Endothelial cell of umbilical vein (primary cell): ENCODE measurements around the gene GATA3. TPM values are rescaled to one million over a fixed set of nuclear protein-coding genes. Genes with fewer than 3 reads are reported as not detected.

Experiments used
- BruUV-seq: library from RNA; stranded (reverse); fragments of 400-500 nt; replicated peaks from 2 replicates; lab custom pipeline; 2021; lab: Mats Ljungman, UMichigan
- CTCF ChIA-PET: fragments of 300-600, 350-600 bp; sonication (Branson Sonifier 250); formaldehyde crosslinking; loops from one replicate; lab custom pipeline; 2021; ENCODE audit warnings: antibody characterized with exemption, inconsistent platforms; lab: Charles Lee
- POLR2A ChIA-PET: fragments of 300-600, 350-600 bp; sonication (Branson Sonifier 250); formaldehyde crosslinking; loops from one replicate; lab custom pipeline; 2021; ENCODE audit warnings: antibody characterized with exemption, inconsistent platforms; lab: Charles Lee
- DNase-seq: peaks from one replicate; pipeline ENCODE4 v3.0.0-alpha.2; 2011; ENCODE audit warnings: low read depth, low spot score
- FAIRE-seq: peaks from 2 replicates; lab custom pipeline; 2011; peaks lifted over from hg19 to GRCh38; lab: Jason Lieb, UNC
- H2AFZ ChIP-seq: 2 replicates; pipeline ENCODE4 v1.6.0; 2012; ENCODE audit warnings: low read depth, low read length, control low read depth, inconsistent platforms
- H3K27ac ChIP-seq: 2 replicates; pipeline ENCODE4 v1.5.1; 2011; ENCODE audit warnings: low read depth, mild to moderate bottlenecking, control low read depth, low read length, moderate library complexity; ENCODE audit not compliant: insufficient read depth
- H3K27me3 ChIP-seq, 2 experiments: 2 replicates each; pipeline versions ENCODE4 v1.6.0 to v1.6.1; 2011; ENCODE audit warnings: low read length in 2 of 2, mixed read lengths in 1 of 2; ENCODE audit not compliant: control insufficient read depth in 2 of 2, insufficient read depth in 2 of 2
- H3K36me3 ChIP-seq, 2 experiments: 2 replicates in 1 of 2; 3 replicates in 1 of 2; pipeline ENCODE4 v1.5.1; 2011; ENCODE audit warnings: low read length in 2 of 2, mild to moderate bottlenecking in 1 of 2, moderate library complexity in 1 of 2; ENCODE audit not compliant: control insufficient read depth in 2 of 2, insufficient read depth in 2 of 2; ENCODE audit errors: extremely low read depth in 1 of 2
- H3K4me1 ChIP-seq: 3 replicates; pipeline ENCODE4 v1.5.1; 2011; ENCODE audit warnings: mild to moderate bottlenecking, low read length; ENCODE audit not compliant: control insufficient read depth, insufficient read depth; ENCODE audit errors: extremely low read depth
- H3K4me2 ChIP-seq: 2 replicates; pipeline ENCODE4 v1.6.1; 2011; ENCODE audit warnings: low read length, control low read depth, mixed read lengths; ENCODE audit not compliant: insufficient read depth
- H3K4me3 ChIP-seq, 3 experiments: fragments of 200-600 bp in 1 of 3; sonication (generic), shearing (Covaris generic) in 1 of 3; replicated peaks in 1 of 3; 2 replicates each; pipeline ENCODE4 v1.5.1; 2011 to 2016; ENCODE audit warnings: control low read depth in 3 of 3, low read length in 3 of 3, mild to moderate bottlenecking in 2 of 3, inconsistent platforms in 1 of 3, low read depth in 1 of 3, moderate library complexity in 1 of 3; ENCODE audit not compliant: insufficient read depth in 1 of 3
- H3K79me2 ChIP-seq: 2 replicates; pipeline ENCODE4 v1.6.0; 2012; ENCODE audit warnings: low read length, inconsistent platforms; ENCODE audit not compliant: control insufficient read depth, insufficient read depth
- H3K9ac ChIP-seq: replicated peaks from 2 replicates; pipeline ENCODE3; 2011; ENCODE audit warnings: low read length, control low read depth; ENCODE audit not compliant: insufficient read depth; ENCODE audit errors: extremely low read depth
- H3K9me1 ChIP-seq: replicated peaks from 3 replicates; pipeline ENCODE4 v1.6.0; 2011; ENCODE audit warnings: mild to moderate bottlenecking, low read length; ENCODE audit not compliant: control insufficient read depth, insufficient read depth; ENCODE audit errors: extremely low read depth
- H3K9me3 ChIP-seq: replicated peaks from 2 replicates; pipeline ENCODE4 v1.5.1; 2012; ENCODE audit warnings: low read length, inconsistent platforms; ENCODE audit not compliant: control insufficient read depth, insufficient read depth
- H4K20me1 ChIP-seq: replicated peaks from 2 replicates; pipeline ENCODE3; 2011; ENCODE audit warnings: mild to moderate bottlenecking, low read length; ENCODE audit not compliant: control insufficient read depth, insufficient read depth; ENCODE audit errors: extremely low read depth
- CTCF ChIP-seq, 2 donors: IDR thresholded peaks; 1 replicate in 1 of 2; 2 replicates in 1 of 2; pipeline ENCODE4 v1.5.1; 2011; ENCODE audit warnings: low read length in 2 of 2, mild to moderate bottlenecking in 2 of 2, moderate library complexity in 2 of 2, control low read depth in 1 of 2, inconsistent platforms in 1 of 2, low read depth in 1 of 2; ENCODE audit not compliant: insufficient read depth in 1 of 2; ENCODE audit errors: extremely low read depth in 1 of 2
- EZH2 ChIP-seq: IDR thresholded peaks from 2 replicates; pipeline ENCODE4 v1.6.1; 2012; ENCODE audit warnings: borderline replicate concordance, low read depth, mild to moderate bottlenecking, moderate library complexity, low read length, inconsistent platforms; ENCODE audit not compliant: severe bottlenecking
- FOS ChIP-seq: IDR thresholded peaks from 2 replicates; pipeline ENCODE4 v1.6.1; 2011; ENCODE audit warnings: mild to moderate bottlenecking, low read length, moderate library complexity, borderline replicate concordance; ENCODE audit not compliant: insufficient read depth
- GATA2 ChIP-seq: IDR thresholded peaks from 2 replicates; pipeline ENCODE4 v1.7.0; 2011; ENCODE audit warnings: low read depth, mild to moderate bottlenecking, moderate library complexity, mixed read lengths, low read length; ENCODE audit not compliant: insufficient read length, insufficient read depth
- JUN ChIP-seq: IDR thresholded peaks from 2 replicates; pipeline ENCODE4 v1.6.1; 2011; ENCODE audit warnings: borderline replicate concordance, low read depth; ENCODE audit not compliant: insufficient read length, insufficient read depth
- MAX ChIP-seq: IDR thresholded peaks from 2 replicates; pipeline ENCODE4 v1.6.1; 2011; ENCODE audit not compliant: insufficient read depth, insufficient read length
- MYC ChIP-seq: IDR thresholded peaks from one replicate; pipeline ENCODE4 v1.6.1; 2011; ENCODE audit warnings: mild to moderate bottlenecking, low read depth, low read length
- POLR2A ChIP-seq: IDR thresholded peaks from 2 replicates; pipeline ENCODE4 v1.6.1; 2012; ENCODE audit warnings: low read depth, mild to moderate bottlenecking, control low read depth, low read length
- POLR2AphosphoS5 ChIP-seq: IDR thresholded peaks from 2 replicates; pipeline ENCODE4 v1.6.1; 2012; ENCODE audit warnings: low read depth, mild to moderate bottlenecking, control low read depth, low read length, moderate library complexity; ENCODE audit not compliant: insufficient read depth
- dilution Hi-C: fragments of 300-500 bp; cut with MboI; formaldehyde crosslinking; loops from one replicate; pipeline ENCODE4 v1.15.0; 2019; ENCODE audit warnings: low sequenced_read_pairs; ENCODE audit not compliant: extremely low pct_ligation_motif_present
- intact Hi-C: fragments of 100-400 bp; cut with micrococcal nuclease; formaldehyde crosslinking; loops from one replicate; pipeline ENCODE4 v1.10.0; 2022
- polyA plus RNA-seq, 4 experiments: library from polyadenylated mRNA; depleted of rRNA in 3 of 4; stranded (reverse) in 3 of 4; unstranded in 1 of 4; fragments of >200 nt; gene quantifications; 2 replicates each; pipeline versions ENCODE4 v1.2.1 to v1.2.3, GENCODE V29; 2011 to 2012; ENCODE audit warnings: missing spikeins in 1 of 4
- total RNA-seq: library from RNA; stranded (reverse); gene quantifications from 2 replicates; pipeline ENCODE4 v1.2.3, GENCODE V29; 2021

The GATA3 gene
- total and polyA plus RNA-seq, 2 donors (not counting 3 experiments of a cell fraction or from before 2014, with no cell fraction given), result 9.3 to 33.0 TPM

- Histone ChIP-seq H3K79me2 (peaks cover 64% of the 10 kb centered on the region), H2AFZ (peak overlapping the region; percentile 32), H3K4me3 (peak overlapping the region in 2 of 3 experiments; percentile 33 to 58), H3K36me3 (no peaks in the 10 kb centered on the region), H3K4me2 (peak overlapping the region; percentile 87), H3K27me3 (no peaks in the 10 kb centered on the region), H4K20me1 (no peaks in the 10 kb centered on the region), H3K4me1 (peaks cover 32% of the 10 kb centered on the region), H3K9me3 (no peaks in the 10 kb centered on the region), H3K9ac (peak overlapping the region; percentile 90), H3K27ac (peak overlapping the region; percentile 96), H3K9me1 (no peaks in the 10 kb centered on the region)
- dilution Hi-C loops, result no loop called here
- TF ChIP-seq FOS (no peak), POLR2AphosphoS5 (no peak), EZH2 (no peak), JUN (no peak), GATA2 (no peak), MYC (no peak), CTCF (IDR thresholded peaks at IDR 0.05; ENCODE audit: extremely low read depth in 1 of 2, insufficient read depth in 1 of 2, low read depth in 1 of 2, low read length in 2 of 2) (no peak), POLR2A (no peak), MAX (no peak)
- FAIRE-seq, result peak; percentile 78
- BruUV-seq, result no TSS peak
- ChIA-PET POLR2A (interaction anchor here (0.5 kb wide), 1 partner anchor 13 kb away, joined by 5 read pairs; no protein-coding TSS in a partner anchor), CTCF (interaction anchor here (0.7 to 2.1 kb wide), 5 partner anchors 180 to 1158 kb away, joined by 3 to 9 read pairs (median 3); no protein-coding TSS in a partner anchor)
- DNase-seq, result peak; percentile 67
- intact Hi-C loops, result loop anchor here (2.0 to 10.0 kb wide), 6 partner anchors 85 to 1022 kb away; partner anchors contain the start of gene TAF3
These were observed 2.0 kb upstream of the GATA3 start for GRCh38 chr10:8052341-8052955.
